Activated T-helper 17 cell treated with anti-CD3 and anti-CD28 coated beads, Interleukin-2, amount 50 U/mL, for 72 hours (primary cell): ENCODE results near the gene SCAMP2. TPM values are rescaled to one million over a fixed set of nuclear protein-coding genes. Genes with fewer than 3 reads are reported as not detected.

Experiments
- ATAC-seq: fragments of 150-1000 bp; cut with Tn5 transposase; replicated peaks from 2 replicates; pipeline ENCODE4 v1.10.0; 2021; ENCODE audit warnings: mild to moderate bottlenecking, moderate library complexity
- H3K27ac Mint-ChIP-seq: one replicate; pipeline ENCODE4 v1.8.0; 2022; ENCODE audit warnings: mixed read lengths
- H3K27me3 Mint-ChIP-seq: one replicate; pipeline ENCODE4 v1.8.0; 2022; ENCODE audit warnings: mixed read lengths
- H3K36me3 Mint-ChIP-seq: one replicate; pipeline ENCODE4 v1.8.0; 2022; ENCODE audit warnings: low read depth, mild to moderate bottlenecking, mixed read lengths
- H3K4me1 Mint-ChIP-seq: one replicate; pipeline ENCODE4 v1.8.0; 2022; ENCODE audit warnings: mixed read lengths
- H3K4me3 Mint-ChIP-seq: one replicate; pipeline ENCODE4 v1.8.0; 2022; ENCODE audit warnings: mild to moderate bottlenecking, mixed read lengths
- H3K9me3 Mint-ChIP-seq: one replicate; pipeline ENCODE4 v1.8.0; 2022; ENCODE audit warnings: mixed read lengths
- total RNA-seq, 2 donors: library from RNA; stranded (reverse); gene quantifications; one replicate each; pipeline ENCODE4 v1.2.3, GENCODE V29; 2022

SCAMP2 gene
- total RNA-seq, 2 donors from 2014 or later = 87.1 to 111 TPM

DNA sequence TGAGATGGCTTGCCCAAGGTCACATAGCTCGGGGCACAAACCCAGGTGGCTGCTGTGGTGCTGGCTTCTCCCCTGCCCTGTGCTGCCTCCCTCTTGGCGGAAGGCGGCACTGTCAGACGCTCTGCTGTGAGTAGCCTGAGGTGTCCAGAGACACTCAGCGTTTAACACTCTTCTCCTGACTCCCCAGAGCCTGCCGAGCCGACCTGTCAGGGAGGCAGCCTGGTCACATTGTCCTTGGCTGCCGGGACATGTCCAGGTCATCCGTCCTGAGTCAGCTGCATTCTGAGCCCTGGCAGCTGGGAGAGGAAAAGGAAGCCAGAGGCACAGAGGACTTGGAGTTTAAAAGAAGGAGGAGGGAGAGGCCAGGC, 55.8 kb downstream of the SCAMP2 start:
- Mint-ChIP-seq H3K27ac (peak overlapping the region; percentile 44), H3K36me3 (no peaks in the 10 kb centered on the region), H3K4me3 (no peak overlapping the region), H3K4me1 (peaks cover 4% of the 10 kb centered on the region), H3K9me3 (no peaks in the 10 kb centered on the region), H3K27me3 (no peaks in the 10 kb centered on the region)
- no peak for ATAC-seq

DNA sequence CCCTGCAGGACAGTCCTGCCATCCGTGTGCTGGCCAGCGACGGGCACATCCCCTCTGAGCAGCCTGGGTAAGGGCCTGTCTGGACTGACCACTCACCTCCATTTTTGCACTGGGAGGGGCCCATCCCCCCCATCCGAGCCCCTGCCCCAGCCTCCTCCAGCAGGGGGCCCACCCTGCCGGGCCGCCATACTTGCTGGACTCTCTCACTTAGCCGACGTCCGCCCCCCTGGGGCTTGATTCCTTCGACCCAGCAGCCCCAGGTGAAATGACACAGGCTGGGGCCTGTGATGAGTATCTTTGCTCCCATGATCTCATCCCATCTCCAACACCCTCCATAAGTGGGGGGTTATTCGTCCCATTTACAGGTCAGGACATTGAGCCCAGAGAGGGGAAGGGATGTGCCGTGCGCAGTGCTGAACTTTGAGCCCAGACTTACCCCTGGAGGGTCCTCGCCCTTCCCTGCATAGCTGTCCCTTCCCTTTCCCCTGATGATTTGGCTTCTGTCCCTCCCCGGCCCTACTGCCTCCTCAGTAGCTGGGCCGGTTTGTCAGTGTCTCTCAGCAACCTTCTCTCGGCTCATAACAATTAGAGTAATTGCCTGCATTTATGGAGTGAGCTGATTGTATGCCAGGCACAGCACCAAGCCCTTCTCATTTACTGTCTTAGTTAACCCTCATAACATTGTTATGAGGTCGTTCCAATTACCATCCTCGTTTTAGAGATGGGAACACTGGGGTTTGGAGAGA, 56.4 kb downstream of the SCAMP2 start:
- Mint-ChIP-seq H3K4me3 (no peak overlapping the region), H3K36me3 (no peaks in the 10 kb centered on the region), H3K4me1 (peaks cover 4% of the 10 kb centered on the region), H3K27me3 (no peaks in the 10 kb centered on the region), H3K9me3 (no peaks in the 10 kb centered on the region), H3K27ac (peak overlapping the region; percentile 44)
- no peak for ATAC-seq

DNA sequence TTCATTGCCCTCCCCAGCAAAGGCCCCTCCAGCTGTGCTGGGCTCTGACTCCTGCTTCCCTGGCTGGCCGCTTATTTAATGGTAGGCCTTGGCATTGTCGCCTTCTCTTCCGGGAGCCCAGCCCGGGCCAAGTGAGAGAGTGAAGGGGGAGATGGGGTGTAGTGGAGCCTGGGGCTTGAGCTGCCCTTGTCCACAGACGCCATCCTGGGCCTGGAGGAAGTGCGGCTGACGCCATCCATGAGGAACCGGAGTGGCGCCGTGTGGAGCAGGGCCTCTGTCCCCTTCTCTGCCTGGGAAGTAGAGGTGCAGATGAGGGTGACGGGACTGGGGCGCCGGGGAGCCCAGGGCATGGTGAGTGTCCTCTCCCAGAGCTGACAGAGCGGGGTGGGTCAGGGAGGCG, 57.2 kb downstream of the SCAMP2 start:
- Mint-ChIP-seq H3K4me3 (no peak overlapping the region), H3K27ac (peak overlapping the region; percentile 79), H3K36me3 (no peaks in the 10 kb centered on the region), H3K4me1 (peaks cover 4% of the 10 kb centered on the region), H3K9me3 (no peaks in the 10 kb centered on the region), H3K27me3 (no peaks in the 10 kb centered on the region)
- ATAC-seq = no peak

DNA sequence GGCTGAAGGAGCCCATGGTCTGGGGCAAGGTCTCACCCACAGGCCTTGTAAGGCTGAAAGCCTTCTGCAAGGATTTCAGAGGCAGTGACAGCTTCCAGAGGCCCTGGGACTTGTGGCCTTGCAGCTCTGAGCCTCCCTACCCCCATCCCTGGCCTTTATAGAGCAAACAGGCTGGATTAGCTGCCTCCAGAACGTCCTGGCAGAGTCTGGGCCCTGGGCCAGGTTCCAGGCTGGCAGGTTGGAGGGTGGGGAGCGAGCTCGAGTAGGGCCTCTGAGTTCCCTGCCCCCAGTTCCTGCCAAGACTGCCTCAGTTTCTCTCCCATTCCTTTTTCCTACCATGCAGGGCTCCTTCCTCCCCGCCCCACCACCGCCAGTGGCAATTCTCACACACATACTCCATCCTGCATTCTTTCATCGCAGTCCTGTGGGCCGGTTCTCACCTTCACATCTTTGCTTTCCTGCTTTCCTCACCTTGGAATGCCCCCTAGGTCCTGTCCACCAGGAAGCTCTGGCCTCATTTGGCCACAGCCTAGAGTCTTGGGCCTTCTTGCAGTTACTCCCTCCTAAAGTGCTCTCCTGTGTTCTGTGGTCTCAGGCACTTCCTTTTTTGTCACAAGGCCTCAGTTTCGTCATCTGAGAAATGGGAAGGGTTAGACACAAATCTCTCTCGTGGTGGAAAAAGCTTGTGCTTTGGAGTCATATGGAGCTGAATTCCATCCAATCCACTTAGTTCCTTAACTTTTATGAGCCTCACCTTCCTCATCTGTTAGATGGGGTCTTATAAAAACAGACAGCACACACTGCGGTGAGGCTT, 57.8 kb downstream of the SCAMP2 start:
- no peak overlapping the region for H3K4me3 Mint-ChIP-seq
- H3K27ac Mint-ChIP-seq = peak overlapping the region; percentile 79
- H3K4me1 Mint-ChIP-seq = peaks cover 4% of the 10 kb centered on the region
- no peaks in the 10 kb centered on the region for H3K27me3 Mint-ChIP-seq
- no peaks in the 10 kb centered on the region for H3K36me3 Mint-ChIP-seq
- no peak for ATAC-seq
- H3K9me3 Mint-ChIP-seq = no peaks in the 10 kb centered on the region

DNA sequence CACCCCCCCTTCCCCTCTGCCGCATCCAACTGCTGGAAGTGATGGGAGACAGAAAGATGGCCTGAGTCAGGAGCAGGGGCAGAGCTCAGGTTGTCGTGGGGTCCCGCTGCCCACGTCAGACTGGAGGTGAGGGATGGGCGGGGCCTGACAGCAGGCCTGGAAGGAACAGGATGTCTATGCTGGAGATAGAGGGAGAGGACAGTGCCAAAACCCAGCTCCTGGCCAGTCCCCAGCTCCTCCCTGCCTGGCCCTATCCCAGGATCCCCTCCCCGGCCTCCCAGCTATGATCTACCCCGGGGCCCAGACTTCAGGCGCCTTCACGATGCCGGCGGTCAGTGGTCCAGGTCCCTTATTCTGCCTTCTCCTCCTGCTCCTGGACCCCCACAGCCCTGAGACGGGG, 60.6 kb downstream of the SCAMP2 start, which contains the start of gene LMAN1L:
Gene LMAN1L, plus strand, starts transcription at position 303 of the 400 bp plus-strand sequence. Its CDS starts 20 bp downstream, at position 323.
- no peak for ATAC-seq
- H3K4me3 Mint-ChIP-seq = no peak within 1 kb of the TSS
- H3K4me1 Mint-ChIP-seq = peaks cover 11% of the 10 kb centered on the region
- no peaks in the 10 kb centered on the region for H3K36me3 Mint-ChIP-seq
- H3K27me3 Mint-ChIP-seq = no peaks in the 10 kb centered on the region
- H3K9me3 Mint-ChIP-seq = no peaks in the 10 kb centered on the region
- H3K27ac Mint-ChIP-seq = no peak within 1 kb of the TSS

DNA sequence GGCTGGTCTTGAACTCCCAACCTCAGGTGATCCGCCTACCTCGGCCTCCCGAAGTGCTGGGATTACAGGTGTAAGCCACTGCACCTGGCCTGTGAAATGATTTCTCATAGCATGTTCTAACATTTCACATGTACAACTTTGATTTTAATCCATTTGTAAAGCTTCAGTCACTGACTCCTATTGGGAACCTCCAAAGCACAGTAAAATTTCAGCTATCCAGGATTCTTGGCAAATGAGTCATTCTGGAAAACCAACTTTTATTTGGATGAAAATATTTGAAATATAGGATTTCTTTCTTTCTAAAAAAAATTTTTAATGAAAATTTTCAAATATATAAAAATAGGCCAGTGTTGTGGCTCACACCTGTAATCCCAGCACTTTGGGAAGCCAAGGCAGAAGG, 63.2 kb downstream of the SCAMP2 start:
- no peak overlapping the region for H3K4me3 Mint-ChIP-seq
- no peak overlapping the region for H3K27ac Mint-ChIP-seq
- peaks cover 22% of the 10 kb centered on the region for H3K4me1 Mint-ChIP-seq
- peaks cover 2% of the 10 kb centered on the region for H3K36me3 Mint-ChIP-seq
- ATAC-seq = no peak
- H3K9me3 Mint-ChIP-seq = no peaks in the 10 kb centered on the region
- no peaks in the 10 kb centered on the region for H3K27me3 Mint-ChIP-seq

DNA sequence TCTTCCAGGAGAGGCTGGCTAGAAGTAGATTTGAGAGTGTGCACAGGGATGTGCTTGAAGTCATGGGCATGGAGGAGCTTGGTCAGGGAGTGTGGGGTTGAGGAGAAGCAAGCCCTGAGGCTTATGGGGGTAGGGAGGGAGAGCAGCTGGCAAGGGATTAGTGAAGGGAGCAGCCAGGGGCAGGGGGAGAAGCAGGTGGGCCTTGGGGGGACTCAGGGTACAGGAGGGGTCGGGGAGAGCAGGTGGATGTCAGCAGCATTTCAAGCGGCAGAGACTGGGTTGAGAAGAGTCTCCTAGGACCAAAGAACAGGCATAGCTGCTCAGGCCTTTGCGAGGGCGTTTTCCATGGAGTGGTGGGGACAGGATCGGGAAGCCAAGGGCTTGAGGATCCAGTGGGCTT, 63.9 kb downstream of the SCAMP2 start:
- Mint-ChIP-seq H3K36me3 (peaks cover 9% of the 10 kb centered on the region), H3K27me3 (no peaks in the 10 kb centered on the region), H3K4me1 (peaks cover 22% of the 10 kb centered on the region), H3K4me3 (no peak overlapping the region), H3K9me3 (no peaks in the 10 kb centered on the region), H3K27ac (peak overlapping the region; percentile 56)
- ATAC-seq = no peak

DNA sequence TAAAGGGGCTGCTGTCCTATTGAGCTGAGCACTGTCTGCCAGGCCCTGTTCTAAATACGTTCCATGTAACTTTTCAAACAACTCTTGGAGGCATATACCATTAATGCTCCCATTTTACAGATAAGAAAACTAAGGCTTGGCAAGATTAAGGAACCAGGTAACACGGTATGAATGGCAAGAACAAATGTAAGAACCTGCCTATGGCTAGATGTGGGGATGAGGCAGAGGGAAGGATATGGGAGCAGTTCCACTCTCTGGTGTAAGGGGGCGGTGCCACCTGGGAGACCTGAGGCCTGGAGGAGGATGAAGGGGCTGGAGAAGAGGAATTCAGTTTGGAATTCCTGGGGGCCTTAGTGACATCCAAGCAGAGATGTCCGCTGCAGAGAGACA, 64.3 kb downstream of the SCAMP2 start:
- no peak overlapping the region for H3K4me3 Mint-ChIP-seq
- no peaks in the 10 kb centered on the region for H3K9me3 Mint-ChIP-seq
- ATAC-seq = no peak

DNA sequence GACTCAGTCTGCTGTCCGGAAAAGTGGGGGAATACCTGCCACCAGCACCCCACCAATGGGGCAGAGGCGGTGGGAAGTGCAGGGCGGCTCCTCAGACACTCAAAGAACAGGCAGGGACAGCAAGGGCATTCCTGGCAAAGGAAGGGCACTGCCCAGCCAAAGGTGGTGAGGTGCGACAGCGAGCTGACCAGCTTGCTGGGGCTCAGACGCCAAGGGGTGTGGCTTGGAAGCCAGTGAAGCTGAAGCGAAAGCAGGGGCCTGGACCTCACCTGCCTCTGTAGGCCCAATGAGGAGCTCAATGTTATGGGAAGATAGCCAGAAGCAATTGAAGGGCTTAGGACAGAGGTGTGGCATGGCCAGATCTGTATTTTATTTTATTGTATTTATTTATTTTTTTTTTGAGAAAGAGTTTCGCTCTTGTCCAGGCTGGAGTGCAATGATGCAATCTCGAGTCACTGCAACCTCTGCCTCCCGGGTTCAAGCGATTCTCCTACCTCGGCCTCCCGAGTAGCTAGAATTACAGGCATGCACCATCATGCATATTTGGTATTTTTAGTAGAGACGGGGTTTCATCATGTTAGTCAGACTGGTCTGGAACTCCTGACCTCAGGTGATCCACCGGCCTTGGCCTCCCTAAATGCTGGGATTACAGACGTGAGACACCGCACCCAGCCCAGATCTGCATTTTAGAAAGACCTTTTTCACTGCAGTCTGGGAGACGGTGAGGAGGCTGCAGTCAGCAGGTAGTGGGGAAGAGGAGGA, 64.9 kb downstream of the SCAMP2 start:
- Mint-ChIP-seq H3K27ac (peak overlapping the region; percentile 85), H3K4me3 (no peak overlapping the region), H3K36me3 (peaks cover 19% of the 10 kb centered on the region), H3K9me3 (no peaks in the 10 kb centered on the region), H3K27me3 (no peaks in the 10 kb centered on the region), H3K4me1 (peaks cover 22% of the 10 kb centered on the region)
- ATAC-seq = no peak

More for the DNA sequence above, 64.3 kb downstream of the SCAMP2 start:
- H3K27ac Mint-ChIP-seq = peak overlapping the region; percentile 56
- peaks cover 22% of the 10 kb centered on the region for H3K4me1 Mint-ChIP-seq
- no peaks in the 10 kb centered on the region for H3K27me3 Mint-ChIP-seq
- H3K36me3 Mint-ChIP-seq = peaks cover 14% of the 10 kb centered on the region

DNA sequence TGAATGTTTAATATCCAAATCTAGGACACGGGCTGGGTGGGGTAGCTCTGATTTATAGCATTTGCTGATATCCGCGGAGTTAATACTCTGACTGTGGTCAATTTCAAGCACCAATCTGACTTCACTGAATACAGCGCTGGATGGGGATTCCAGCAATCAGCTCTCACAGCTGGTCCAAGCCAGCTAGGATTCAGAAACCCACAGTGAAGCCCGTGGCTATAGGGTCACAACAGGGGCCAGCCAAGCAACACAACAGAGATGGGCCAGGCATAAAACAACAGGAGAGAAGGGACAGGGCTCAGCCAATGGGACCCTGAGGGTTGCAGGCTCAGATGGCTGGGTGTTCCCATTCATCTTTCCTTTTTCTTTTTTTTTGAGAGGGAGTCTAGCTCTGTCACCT, 65.9 kb downstream of the SCAMP2 start:
- no peak for ATAC-seq
- Mint-ChIP-seq H3K27ac (peak overlapping the region; percentile 85), H3K4me3 (no peak overlapping the region)

DNA sequence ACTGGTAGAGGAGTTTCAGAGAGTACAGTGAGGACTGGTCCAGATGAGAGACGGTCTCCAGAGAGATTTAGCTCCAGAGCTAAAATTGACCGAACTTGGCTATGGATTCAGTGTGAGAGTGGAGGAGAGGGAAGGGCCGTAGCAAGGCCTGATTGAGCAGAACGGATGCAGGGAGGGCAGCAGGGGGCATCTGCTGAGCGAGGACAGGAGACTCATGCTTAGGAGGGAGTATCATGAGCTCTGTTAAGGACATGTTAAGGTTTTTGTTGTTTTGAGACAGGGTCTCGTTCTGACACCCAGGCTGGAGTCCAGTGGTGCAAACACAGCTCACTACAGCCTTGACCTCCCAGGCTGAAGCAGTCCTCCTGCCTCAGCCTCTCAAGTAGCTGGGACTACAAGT, 68.2 kb downstream of the SCAMP2 start:
- H3K4me3 Mint-ChIP-seq = no peak overlapping the region
- H3K4me1 Mint-ChIP-seq = peaks cover 25% of the 10 kb centered on the region
- ATAC-seq = no peak
- H3K36me3 Mint-ChIP-seq = peaks cover 53% of the 10 kb centered on the region
- H3K27ac Mint-ChIP-seq = peak overlapping the region; percentile 2
- no peaks in the 10 kb centered on the region for H3K9me3 Mint-ChIP-seq
- H3K27me3 Mint-ChIP-seq = no peaks in the 10 kb centered on the region

More for the DNA sequence above, 65.9 kb downstream of the SCAMP2 start:
- Mint-ChIP-seq H3K9me3 (no peaks in the 10 kb centered on the region), H3K4me1 (peaks cover 22% of the 10 kb centered on the region), H3K27me3 (no peaks in the 10 kb centered on the region), H3K36me3 (peaks cover 29% of the 10 kb centered on the region)

DNA sequence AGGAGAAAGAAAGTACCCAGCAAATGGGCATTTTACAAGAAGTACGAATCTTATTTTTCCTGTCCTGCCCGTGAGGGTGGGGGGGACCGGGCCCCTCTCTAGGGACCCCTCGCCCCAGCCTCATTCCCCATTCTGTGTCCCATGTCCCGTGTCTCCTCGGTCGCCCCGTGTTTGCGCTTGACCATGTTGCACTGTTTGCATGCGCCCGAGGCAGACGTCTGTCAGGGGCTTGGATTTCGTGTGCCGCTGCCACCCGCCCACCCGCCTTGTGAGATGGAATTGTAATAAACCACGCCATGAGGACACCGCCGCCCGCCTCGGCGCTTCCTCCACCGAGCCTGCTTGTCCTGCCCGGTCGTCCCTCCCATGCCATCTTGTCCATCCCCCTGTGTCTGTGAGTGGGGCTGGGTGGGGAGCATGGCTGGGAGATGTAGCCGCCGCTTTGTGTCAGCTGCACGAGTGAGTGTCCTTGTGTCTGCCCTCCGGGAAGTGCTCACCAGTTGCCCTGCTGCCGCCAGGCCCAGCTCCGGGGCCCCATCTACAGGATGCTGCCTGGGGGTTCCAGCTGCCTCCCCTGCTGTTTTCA, 70.2 kb downstream of the SCAMP2 start:
- ATAC-seq = no peak
- H3K4me1 Mint-ChIP-seq = peaks cover 31% of the 10 kb centered on the region
- H3K27me3 Mint-ChIP-seq = no peaks in the 10 kb centered on the region
- H3K9me3 Mint-ChIP-seq = no peaks in the 10 kb centered on the region
- no peak overlapping the region for H3K4me3 Mint-ChIP-seq
- H3K36me3 Mint-ChIP-seq = peaks cover 72% of the 10 kb centered on the region
- no peak overlapping the region for H3K27ac Mint-ChIP-seq

DNA sequence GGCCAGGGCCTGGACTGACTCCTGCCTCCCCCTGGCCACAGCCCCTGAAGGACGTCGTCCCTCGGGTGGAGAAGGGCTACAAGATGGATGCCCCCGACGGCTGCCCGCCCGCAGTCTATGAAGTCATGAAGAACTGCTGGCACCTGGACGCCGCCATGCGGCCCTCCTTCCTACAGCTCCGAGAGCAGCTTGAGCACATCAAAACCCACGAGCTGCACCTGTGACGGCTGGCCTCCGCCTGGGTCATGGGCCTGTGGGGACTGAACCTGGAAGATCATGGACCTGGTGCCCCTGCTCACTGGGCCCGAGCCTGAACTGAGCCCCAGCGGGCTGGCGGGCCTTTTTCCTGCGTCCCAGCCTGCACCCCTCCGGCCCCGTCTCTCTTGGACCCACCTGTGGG, 70.9 kb downstream of the SCAMP2 start:
- no peak for ATAC-seq
- H3K9me3 Mint-ChIP-seq = no peaks in the 10 kb centered on the region
- peaks cover 79% of the 10 kb centered on the region for H3K36me3 Mint-ChIP-seq
- no peak overlapping the region for H3K27ac Mint-ChIP-seq
- H3K4me1 Mint-ChIP-seq = peaks cover 30% of the 10 kb centered on the region
- no peaks in the 10 kb centered on the region for H3K27me3 Mint-ChIP-seq
- H3K4me3 Mint-ChIP-seq = no peak overlapping the region

DNA sequence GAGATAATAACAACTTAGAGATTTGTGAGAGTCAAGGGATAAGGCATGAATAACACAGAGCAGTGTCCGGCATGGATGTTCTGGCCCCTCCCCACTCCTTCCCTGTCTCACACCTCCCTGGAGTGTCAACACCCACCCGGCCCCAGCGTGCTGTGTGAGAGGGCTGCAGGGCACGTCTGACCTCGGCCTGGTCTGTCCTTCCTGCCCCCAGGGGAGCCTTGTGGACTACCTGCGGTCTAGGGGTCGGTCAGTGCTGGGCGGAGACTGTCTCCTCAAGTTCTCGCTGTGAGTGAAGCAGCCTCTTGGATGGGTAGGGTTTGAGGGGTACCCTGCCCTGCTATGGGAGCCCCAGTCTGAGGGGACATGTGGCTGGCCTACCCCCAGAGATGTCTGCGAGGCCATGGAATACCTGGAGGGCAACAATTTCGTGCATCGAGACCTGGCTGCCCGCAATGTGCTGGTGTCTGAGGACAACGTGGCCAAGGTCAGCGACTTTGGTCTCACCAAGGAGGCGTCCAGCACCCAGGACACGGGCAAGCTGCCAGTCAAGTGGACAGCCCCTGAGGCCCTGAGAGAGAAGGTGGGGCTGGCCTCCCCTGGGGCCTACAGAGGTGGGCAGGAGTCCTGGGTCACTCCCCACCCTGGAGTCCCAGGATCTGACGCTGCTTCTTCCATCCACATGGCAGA, 71.7 kb downstream of the SCAMP2 start:
- Mint-ChIP-seq H3K27ac (no peak overlapping the region), H3K4me3 (no peak overlapping the region), H3K9me3 (no peaks in the 10 kb centered on the region), H3K27me3 (no peaks in the 10 kb centered on the region), H3K4me1 (peaks cover 22% of the 10 kb centered on the region), H3K36me3 (peaks cover 83% of the 10 kb centered on the region)
- no peak for ATAC-seq
